Erythroblast (primary cell): ENCODE data around the gene ADO.

Experiments
- DNase-seq, 2 experiments: peaks; one replicate each; lab custom pipeline; 2025; lab: John Stamatoyannopoulos, UW
- GATA1 ChIP-seq: IDR thresholded peaks from 2 replicates; pipeline ENCODE4 v1.6.1; 2011; ENCODE audit warnings: low read depth, mild to moderate bottlenecking, control low read depth, low read length, moderate library complexity
- POLR2A ChIP-seq: IDR thresholded peaks from 2 replicates; pipeline ENCODE4 v1.6.1; 2011; ENCODE audit warnings: mild to moderate bottlenecking, low read length

Gene ADO

DNA sequence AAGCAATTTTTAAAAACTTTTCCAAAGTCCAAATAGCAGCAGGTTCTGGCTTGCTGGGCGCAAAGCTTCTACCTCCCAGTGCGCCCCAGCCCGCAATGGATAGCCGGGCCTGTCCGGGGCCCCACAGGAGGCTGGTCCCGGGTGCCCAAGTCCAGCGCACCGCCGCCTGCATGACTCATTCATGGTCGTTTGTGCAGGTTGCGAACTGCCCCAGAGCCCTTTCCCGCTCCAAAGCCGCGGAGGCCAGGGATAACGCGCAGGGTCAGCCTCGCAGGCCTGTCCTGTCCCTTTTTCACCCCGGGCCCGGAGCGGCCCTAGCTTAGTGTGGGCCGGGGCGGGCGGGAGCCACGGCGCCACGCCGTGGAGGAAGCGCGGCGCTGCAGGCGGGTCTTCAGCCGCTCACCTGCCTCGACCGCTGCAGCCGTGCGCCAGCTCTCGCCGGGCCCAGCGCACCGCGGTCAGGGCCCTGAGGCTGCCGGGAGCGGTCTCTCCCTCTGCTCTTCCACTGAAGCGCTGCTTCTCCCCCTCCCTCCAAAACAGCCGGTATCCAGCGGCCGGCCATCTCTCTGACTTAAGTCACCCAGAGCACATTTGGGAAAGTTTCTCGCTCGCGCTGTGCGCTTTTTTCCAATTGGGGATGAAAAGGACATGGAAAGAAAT, 13.4 kb downstream of the ADO start:
- no peak for TF ChIP-seq POLR2A
- no peak for TF ChIP-seq GATA1
- peak; percentile 76 to 79 for DNase-seq

DNA sequence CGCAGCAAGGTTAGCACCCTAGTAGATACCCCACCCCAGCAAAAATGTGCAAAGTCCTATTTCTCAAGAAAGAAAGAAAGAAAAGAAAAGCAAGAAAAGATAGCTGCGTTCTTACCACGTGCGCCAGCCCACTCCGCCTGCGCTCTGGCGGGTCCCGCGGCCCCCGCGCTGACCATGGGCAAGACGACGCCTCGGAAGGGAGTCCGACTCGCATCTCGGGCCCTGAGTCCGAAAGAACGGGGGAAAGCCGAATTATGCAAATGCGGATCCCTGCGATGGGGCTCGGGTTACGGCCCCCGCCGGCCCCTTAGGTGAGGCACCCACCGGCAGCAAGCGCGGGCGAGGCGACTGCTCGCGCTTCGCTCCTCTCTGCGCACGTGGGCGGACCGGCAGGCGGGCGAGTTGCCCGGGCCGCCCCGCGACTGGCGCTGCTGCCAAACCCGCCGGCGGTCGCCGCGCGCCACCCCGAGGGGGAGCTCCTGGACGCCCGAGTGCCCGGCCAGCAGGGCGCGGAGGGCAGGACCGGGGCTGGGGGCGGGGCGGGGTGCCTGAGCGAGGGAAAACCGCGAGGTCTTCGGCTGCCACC, 14.0 kb downstream of the ADO start:
- DNase-seq: peak; percentile 55 to 65
- TF ChIP-seq GATA1: no peak
- TF ChIP-seq POLR2A: no peak

DNA sequence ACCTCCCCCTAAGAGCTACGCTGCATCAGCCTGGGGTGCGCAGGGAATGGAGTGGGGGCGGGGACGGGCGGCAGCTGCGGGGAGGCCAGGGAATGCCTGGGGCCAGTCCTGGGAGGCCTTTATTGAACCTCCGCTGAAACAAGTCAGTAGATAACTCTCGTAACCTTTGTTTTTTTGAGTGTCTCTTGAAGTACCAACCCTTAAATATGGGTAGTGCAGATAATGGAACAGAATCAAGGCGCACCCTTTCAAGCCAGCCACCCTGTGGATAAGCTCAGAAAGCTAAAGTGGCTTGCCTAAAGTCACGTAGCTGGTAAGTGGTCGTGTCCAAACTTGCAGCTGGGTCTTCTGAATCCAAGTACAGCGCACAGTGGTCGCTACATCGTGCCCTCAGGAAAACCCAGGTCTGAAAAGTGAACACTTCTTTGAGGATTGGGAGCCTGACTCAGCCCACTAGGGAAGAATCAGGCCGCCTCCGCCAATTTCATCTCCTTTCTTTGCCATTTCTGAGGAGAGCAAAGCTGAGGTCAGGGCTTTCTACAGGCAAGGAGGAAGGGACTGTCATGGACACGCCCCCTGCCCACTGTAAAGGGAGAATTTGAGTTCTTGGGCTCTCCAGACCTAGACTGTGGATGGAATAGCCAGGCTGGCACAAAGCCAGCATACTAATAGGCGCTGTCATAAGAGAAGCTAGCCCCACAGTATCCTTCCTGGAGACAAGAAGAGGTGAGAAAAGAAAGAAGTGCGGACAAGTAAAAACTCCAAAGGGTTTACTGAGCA, 14.8 kb downstream of the ADO start:
- peak; percentile 65 to 87 for DNase-seq
- TF ChIP-seq GATA1 (no peak), POLR2A (no peak)

GRCh38 chr10:62820586-62820985, 16.1 kb downstream of the ADO start:
- no peak for TF ChIP-seq GATA1
- no peak for TF ChIP-seq POLR2A
- DNase-seq: peak; percentile 26 to 62

DNA sequence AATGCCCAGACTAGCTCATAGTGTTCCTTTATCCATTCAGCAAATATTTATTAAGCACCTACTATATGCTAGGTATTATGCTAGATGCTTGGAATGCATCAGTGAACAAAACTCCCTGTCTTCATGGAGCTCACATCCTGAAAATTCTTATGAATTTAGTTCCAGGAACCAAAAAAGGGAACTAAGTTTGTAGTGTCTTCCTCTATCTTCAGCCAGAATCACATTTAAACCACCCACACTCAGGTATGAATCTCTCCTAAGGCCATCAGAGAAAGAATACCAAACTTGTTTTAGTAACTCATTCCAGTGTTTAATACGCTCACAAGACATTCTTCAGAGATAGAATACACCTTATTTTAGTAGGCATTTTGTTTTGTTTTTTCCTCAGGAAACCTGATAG, 21.8 kb downstream of the ADO start:
- DNase-seq: no peak
- TF ChIP-seq POLR2A: no peak
- no peak for TF ChIP-seq GATA1

DNA sequence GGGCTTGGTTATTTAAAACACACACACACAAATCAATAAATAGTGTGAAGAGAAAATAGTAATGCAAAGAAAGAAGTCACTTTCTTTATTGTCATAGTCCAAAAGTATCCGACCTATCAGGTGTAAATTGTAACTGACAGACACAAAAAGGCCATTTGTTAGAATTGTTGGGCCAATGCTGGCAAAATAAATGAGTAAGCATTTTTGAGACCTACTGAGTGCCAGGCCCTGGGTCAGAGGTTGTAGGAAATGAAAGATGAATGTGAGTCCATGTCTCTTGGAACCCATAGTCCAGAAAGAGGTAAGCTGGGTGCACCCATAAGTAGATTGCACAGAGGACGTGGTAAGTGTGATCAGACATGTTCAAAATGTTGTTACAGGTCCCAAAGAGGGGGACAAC, 25.1 kb downstream of the ADO start:
- no peak for DNase-seq
- TF ChIP-seq POLR2A (no peak), GATA1 (no peak)

- no peak for DNase-seq
- TF ChIP-seq POLR2A (no peak), GATA1 (no peak)
These were observed 26.2 kb downstream of the ADO start for GRCh38 chr10:62830679-62831078.

GRCh38 chr10:62831346-62831745, 26.8 kb downstream of the ADO start:
- no peak for TF ChIP-seq GATA1
- TF ChIP-seq POLR2A: no peak
- DNase-seq: no peak

DNA sequence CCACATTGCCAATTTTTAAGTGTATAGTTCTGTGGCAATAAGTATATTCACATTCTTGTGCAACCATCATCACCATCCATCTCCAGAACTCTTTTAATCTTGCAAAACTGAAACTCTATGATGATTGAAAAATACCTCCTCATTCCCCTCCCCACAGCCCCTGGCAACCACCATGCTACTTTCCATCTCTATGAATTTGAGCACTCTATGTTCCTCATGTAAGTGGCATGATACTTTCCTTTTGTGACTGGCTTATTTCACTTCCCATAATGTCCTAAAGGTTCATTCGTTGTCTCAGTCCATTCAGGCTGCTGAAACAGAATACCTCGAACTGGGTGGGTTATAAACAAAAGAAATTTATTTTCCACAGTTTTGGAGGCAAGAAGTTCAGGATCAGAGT, 35.1 kb downstream of the ADO start:
- TF ChIP-seq POLR2A (no peak), GATA1 (no peak)
- no peak for DNase-seq

- no peak for DNase-seq
- TF ChIP-seq GATA1: no peak
- TF ChIP-seq POLR2A: no peak
These were observed 38.5 kb downstream of the ADO start for GRCh38 chr10:62842983-62843382.

DNA sequence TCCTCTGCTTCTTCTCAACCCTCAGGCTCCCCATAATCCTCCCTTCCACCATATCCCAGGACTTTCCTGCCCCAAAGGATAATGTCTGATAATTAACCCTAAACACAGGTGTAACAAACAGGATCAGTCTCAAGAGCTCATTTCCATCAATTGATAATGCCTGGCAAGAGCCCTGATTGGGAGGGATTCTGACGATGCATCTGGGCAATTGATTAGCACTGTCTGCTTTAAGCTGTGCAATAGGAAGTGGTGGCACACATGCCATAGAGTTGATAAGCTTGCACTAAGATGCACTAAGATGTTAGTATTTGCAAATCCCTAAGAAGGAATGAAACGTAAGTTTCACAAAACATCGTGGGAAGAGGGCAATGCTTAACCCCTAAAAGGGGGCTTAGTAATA, 39.1 kb downstream of the ADO start:
- DNase-seq: no peak
- TF ChIP-seq POLR2A (no peak), GATA1 (no peak)

DNA sequence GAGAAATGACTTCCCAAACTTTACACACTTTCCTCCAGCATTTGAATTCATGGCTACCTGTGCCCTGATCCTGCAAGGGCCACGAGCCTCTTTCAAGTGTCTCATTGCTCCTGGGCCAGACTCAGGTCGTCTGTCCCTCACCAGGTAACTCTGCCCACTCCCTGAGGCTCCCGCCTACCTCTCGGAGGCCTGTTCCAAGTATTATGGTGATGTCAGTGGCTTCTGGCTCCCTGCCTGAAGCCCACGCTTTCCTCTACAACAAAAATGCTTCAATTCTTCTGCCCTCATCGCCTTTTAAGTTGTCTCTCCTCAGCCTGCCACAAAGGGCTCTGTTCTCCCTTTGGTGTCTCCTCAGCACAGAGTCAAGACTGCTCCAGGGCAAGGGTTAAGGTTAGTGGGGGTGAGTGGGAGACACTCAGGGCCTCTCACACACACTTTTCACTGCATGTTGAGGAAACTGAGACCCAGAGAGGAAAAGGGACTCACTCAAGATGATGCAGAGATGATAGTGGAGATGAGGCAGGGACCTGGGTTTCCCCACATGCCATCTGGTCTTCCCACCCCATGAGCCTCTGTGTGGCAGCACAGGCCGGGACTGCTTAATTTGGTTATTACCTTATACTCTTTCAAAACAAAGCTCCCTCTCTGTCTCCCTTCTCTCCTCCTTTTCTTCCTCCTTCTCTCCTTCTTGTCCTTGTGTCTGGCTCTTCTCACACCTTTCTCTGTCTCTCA, 39.9 kb downstream of the ADO start:
- TF ChIP-seq GATA1 (no peak), POLR2A (no peak)
- no peak for DNase-seq

DNA sequence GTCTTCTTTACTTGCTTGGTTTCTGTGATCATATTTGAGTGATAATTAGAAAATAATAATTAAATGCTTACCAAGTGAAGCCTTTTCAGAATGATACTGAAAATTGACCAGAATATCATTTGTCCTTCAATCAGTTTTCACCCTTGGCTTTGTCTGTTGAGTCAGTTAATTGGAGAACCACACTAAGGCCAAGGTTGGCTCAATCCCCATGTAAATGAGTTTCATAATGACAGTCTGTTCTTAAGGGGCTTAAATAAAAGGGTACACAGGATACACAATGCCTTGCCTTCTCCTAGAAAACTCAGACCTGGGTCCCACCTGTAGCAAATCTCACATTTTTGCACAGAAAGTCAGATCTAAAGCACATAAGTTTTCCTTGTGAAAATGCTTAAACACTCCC, 42.9 kb downstream of the ADO start:
- TF ChIP-seq GATA1 (no peak), POLR2A (no peak)
- DNase-seq: no peak

GRCh38 chr10:62850646-62851045, 46.1 kb downstream of the ADO start:
- TF ChIP-seq GATA1 (no peak), POLR2A (no peak)
- DNase-seq: no peak
